Stimulated activated CD4-positive, alpha-beta T cell treated with anti-CD3 and anti-CD28 coated beads, Interleukin-4, amount 100 ng/mL, for 4 hours (primary cell): ENCODE results near the gene GDPD4.

Experiments
- DNase-seq, 2 experiments: peaks; one replicate each; pipeline ENCODE4 v3.0.0-alpha.2; 2020

The GDPD4 gene

DNA sequence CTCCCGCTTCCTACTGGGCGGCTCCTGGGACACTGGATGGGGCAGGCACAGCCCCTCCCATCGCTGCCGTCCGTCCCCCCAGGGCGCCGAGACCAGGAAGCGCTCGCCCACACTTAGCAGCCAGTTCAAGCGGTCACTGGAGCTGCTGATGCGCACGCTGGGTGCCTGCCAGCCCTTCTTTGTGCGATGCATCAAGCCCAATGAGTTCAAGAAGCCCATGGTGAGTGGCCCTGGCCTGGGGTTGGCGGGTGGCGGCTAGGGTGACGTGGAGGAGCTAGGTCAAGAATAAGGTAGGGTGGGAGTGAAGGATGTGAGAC lies 128.9 kb downstream of the GDPD4 start:
- DNase-seq: no peak

DNA sequence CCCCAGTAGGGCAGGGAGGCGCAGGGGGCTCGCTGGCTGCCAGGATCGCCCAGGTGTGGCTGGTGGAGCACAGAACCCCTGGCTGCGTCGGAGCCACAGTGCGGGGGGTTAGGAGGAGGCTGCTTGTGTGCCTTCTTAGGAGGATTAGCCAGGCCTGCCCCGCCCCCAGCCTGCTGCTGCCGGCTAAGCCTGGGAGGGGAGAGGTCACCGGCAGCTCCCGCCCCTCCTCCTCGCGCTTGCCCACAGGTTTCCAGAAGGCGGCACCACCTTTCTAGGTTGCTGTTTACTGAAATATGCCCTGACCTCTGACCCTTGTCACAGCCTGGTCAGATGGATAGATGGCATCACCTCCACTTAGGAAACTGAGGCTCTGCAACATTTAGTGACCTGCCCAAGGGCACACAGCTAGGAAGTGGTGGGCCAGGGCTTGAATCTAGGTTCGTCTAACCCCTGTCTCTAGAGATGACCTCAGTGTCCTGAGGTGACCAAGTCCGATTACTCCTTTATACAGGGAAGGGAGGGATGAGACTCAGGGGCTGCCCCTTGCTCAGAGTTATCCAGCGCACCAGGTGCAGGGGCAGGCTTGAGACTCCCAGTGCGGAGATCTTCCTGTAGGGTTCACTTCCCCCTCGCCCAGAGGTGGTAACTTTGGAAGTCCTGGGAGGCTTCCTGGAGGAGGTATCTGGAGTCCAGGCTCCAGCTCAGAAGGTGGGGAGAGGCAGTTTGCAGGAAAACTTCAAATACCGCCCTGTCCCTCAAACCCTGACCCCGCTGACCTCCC lies 129.4 kb downstream of the GDPD4 start:
- DNase-seq: no peak

DNA sequence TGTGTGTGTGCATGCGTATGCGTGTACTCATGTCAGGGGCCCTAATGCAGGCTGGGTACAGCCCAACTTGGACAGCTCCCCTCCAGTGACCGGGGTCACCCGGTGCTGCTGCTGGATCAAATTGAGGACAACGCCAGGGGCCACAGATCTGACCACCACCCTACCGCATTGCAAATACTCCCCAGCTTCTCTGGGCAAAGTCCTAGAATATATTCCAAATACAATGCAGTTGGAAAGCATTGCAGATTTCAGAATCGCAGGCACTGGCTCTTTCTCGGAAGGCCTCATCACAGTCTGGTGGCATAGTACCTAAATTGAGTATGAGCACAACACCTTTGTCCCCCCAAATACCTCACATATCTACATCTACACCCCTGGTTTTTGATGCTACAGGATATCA lies 130.2 kb downstream of the GDPD4 start:
- DNase-seq: no peak

DNA sequence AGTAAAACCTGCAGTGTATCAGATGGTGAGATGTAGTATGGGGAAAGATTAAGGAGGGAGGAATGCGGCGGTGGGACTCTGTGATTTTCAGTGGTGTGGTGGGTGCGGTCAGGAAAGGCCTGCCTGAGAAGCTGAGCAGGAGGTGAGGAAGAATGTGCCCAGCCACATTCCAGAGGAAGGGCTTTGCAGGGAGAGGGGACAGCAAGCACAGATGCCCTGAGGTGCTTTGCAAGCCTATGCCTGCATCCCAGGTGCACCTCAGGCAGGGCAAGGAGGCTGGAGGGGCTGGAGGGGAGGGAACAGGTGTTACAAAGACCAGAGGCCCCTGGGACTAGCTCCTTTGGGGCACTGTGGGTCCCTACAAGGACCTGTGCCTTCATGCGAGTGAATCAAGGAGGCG lies 131.4 kb downstream of the GDPD4 start:
- no peak for DNase-seq

DNA sequence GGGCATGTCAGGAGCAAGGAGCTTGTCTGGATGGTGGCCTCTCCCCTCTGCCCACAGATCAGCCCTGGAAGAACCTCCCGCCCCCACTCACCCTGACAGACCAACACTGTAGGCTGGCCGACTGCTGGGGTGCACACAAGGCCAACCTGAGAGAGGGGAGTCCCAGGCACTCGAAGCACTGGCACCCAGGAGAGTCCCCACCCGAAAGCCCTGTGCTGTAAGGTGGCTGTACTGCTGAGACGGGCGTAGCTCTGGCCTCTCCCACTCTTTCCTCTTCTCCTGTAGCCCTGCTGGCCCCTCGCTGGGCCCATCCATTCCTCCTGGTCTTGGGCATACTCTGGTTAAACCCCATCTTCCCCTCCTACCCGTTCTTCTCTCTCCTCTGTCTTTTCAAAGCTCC lies 133.7 kb downstream of the GDPD4 start:
- DNase-seq: no peak

DNA sequence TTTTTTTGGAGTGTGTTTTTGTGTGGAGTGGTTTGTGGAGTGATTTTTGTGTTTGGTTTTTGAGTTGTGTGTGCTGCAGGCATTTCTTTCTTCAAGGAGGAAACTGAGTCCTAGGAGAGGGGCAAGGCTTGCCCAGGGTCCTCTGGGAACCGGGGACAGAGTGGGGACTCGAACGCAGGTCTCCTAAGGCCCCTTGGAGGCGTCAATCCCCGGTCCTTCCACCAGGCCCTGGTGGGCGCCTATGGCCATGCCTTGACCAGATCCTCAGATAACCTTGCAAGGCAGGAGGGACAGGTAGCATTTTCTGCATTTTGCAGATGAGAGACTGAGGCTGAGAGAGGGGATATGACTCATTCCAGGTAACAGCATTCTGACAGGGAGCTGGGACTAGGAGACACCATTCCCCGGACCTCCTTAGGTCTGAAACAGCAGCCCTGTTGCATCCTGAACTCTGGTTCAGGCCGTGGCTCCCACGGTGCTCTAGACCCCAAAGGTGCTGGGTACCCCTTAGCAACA lies 134.3 kb downstream of the GDPD4 start:
- DNase-seq: no peak
